GM12892 (cell line): ENCODE measurements around the gene ZCCHC2.

Experiments used
- POLR2A ChIP-seq: IDR thresholded peaks from 2 replicates; pipeline ENCODE4 v1.6.1; 2011; ENCODE audit warnings: low read depth, low read length, control low read depth
- POLR2AphosphoS5 ChIP-seq: IDR thresholded peaks from 2 replicates; pipeline ENCODE4 v1.6.1; 2011; ENCODE audit warnings: low read depth, low read length, control low read depth
- TAF1 ChIP-seq: IDR thresholded peaks from 2 replicates; pipeline ENCODE4 v1.6.1; 2011; ENCODE audit warnings: low read depth, mild to moderate bottlenecking, control low read depth, low read length, borderline replicate concordance

GRCh38 chr18:62564044-62564443 lies 41.2 kb downstream of the ZCCHC2 start:
- TF ChIP-seq POLR2A (no peak), POLR2AphosphoS5 (no peak), TAF1 (no peak)
